ENCODE results near the gene CASK.

DNA sequence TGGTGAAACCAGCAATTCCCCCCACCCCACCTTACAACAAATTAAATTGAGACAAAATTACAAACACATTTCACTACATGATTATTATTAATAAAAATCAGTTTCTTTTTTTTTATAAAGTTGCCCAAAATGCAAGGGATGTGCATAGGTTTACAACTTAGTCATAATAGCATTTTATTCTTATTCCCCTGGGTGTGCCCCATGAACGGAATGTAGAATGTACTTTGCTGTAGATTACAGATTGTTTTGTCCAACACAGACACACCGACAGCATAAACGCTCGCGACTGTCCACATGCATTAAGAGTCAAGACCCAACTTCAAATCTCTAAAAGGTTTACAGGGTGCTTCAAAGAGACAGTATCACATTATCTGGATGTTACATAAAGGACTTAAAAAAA is 403.9 kb downstream of the CASK start:
- no peak for TF ChIP-seq POLR2A (IDR thresholded peaks at IDR 0.05)
- TF ChIP-seq, protein P1, sequence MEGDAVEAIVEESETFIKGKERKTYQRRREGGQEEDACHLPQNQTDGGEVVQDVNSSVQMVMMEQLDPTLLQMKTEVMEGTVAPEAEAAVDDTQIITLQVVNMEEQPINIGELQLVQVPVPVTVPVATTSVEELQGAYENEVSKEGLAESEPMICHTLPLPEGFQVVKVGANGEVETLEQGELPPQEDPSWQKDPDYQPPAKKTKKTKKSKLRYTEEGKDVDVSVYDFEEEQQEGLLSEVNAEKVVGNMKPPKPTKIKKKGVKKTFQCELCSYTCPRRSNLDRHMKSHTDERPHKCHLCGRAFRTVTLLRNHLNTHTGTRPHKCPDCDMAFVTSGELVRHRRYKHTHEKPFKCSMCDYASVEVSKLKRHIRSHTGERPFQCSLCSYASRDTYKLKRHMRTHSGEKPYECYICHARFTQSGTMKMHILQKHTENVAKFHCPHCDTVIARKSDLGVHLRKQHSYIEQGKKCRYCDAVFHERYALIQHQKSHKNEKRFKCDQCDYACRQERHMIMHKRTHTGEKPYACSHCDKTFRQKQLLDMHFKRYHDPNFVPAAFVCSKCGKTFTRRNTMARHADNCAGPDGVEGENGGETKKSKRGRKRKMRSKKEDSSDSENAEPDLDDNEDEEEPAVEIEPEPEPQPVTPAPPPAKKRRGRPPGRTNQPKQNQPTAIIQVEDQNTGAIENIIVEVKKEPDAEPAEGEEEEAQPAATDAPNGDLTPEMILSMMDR (IDR thresholded peaks at IDR 0.05) = no peak

All from adrenal gland (tissue), 5 donors.